Mesenchymal stem cell (in vitro differentiated cells and primary cell): ENCODE measurements around the gene GPATCH1.
"Not testable (repeated sequence)": the region's sequence is repeated elsewhere in the genome, so short reads cannot be mapped to it uniquely, and the experiment has no call there.

Source experiments
- DNase-seq: peaks from one replicate; pipeline ENCODE4 v3.0.0-alpha.2; 2013
- H2AFZ ChIP-seq: one replicate; pipeline ENCODE4 v1.6.1; 2013; ENCODE audit warnings: low read depth, mild to moderate bottlenecking, control low read depth, inconsistent platforms, low read length, moderate library complexity
- H2AK5ac ChIP-seq: 2 replicates; pipeline ENCODE4 v1.6.1; 2013; ENCODE audit warnings: low read length, moderate library complexity, mild to moderate bottlenecking, inconsistent platforms; ENCODE audit not compliant: severe bottlenecking
- H2BK120ac ChIP-seq: one replicate; pipeline ENCODE4 v1.6.1; 2013; ENCODE audit warnings: low read depth, mild to moderate bottlenecking, inconsistent platforms, low read length, moderate library complexity
- H2BK12ac ChIP-seq, 2 experiments: one replicate each; pipeline ENCODE4 v1.6.1; 2013; ENCODE audit warnings: inconsistent platforms in 2 of 2, low read length in 2 of 2, mild to moderate bottlenecking in 2 of 2, moderate library complexity in 2 of 2, control low read depth in 1 of 2
- H2BK15ac ChIP-seq: one replicate; pipeline ENCODE4 v1.6.1; 2013; ENCODE audit warnings: mild to moderate bottlenecking, low read depth, inconsistent platforms; ENCODE audit not compliant: poor library complexity, severe bottlenecking
- H2BK5ac ChIP-seq: 2 replicates; pipeline ENCODE4 v1.6.1; 2013; ENCODE audit warnings: low read depth, mild to moderate bottlenecking, low read length, control low read depth, inconsistent platforms; ENCODE audit not compliant: poor library complexity, severe bottlenecking
- H3K14ac ChIP-seq, 2 experiments: one replicate each; pipeline ENCODE4 v1.6.1; 2013; ENCODE audit warnings: inconsistent platforms in 2 of 2, low read length in 2 of 2, control low read depth in 1 of 2, mild to moderate bottlenecking in 1 of 2, moderate library complexity in 1 of 2
- H3K18ac ChIP-seq, 2 experiments: one replicate each; pipeline ENCODE4 v1.6.1; 2013; ENCODE audit warnings: inconsistent platforms in 2 of 2, low read length in 2 of 2, control low read depth in 1 of 2, low read depth in 1 of 2, mild to moderate bottlenecking in 1 of 2
- H3K23ac ChIP-seq, 2 experiments: one replicate each; pipeline ENCODE4 v1.6.1; 2013; ENCODE audit warnings: inconsistent platforms in 2 of 2, low read length in 2 of 2, mild to moderate bottlenecking in 2 of 2, moderate library complexity in 2 of 2, control low read depth in 1 of 2
- H3K27ac ChIP-seq: 2 replicates; pipeline ENCODE4 v1.5.1; 2013; ENCODE audit warnings: mild to moderate bottlenecking, moderate library complexity, low read length, control low read depth, inconsistent platforms; ENCODE audit not compliant: poor library complexity, severe bottlenecking
- H3K27me3 ChIP-seq, 2 experiments: 2 replicates each; pipeline versions ENCODE4 v1.6.1 to v1.7.0; 2013; ENCODE audit warnings: low read length in 2 of 2, mild to moderate bottlenecking in 2 of 2, moderate library complexity in 2 of 2, control low read depth in 1 of 2, inconsistent platforms in 1 of 2; ENCODE audit not compliant: control insufficient read depth in 1 of 2, insufficient read depth in 1 of 2
- H3K36me3 ChIP-seq, 2 experiments: 2 replicates each; pipeline versions ENCODE4 v1.6.1 to v1.7.0; 2013; ENCODE audit warnings: low read length in 2 of 2, control low read depth in 1 of 2, inconsistent platforms in 1 of 2, low read depth in 1 of 2, mild to moderate bottlenecking in 1 of 2; ENCODE audit not compliant: insufficient read depth in 2 of 2, control insufficient read depth in 1 of 2
- H3K4ac ChIP-seq, 2 experiments: one replicate each; pipeline ENCODE4 v1.6.1; 2013; ENCODE audit warnings: inconsistent platforms in 2 of 2, low read length in 2 of 2, mild to moderate bottlenecking in 2 of 2, moderate library complexity in 2 of 2, control low read depth in 1 of 2, low read depth in 1 of 2
- H3K4me1 ChIP-seq: 2 replicates; pipeline ENCODE4 v1.6.1; 2013; ENCODE audit warnings: low read depth, low read length, control low read depth; ENCODE audit not compliant: control insufficient read depth, insufficient read depth
- H3K4me2 ChIP-seq: 2 replicates; pipeline ENCODE4 v1.6.1; 2013; ENCODE audit warnings: low read length, mild to moderate bottlenecking, inconsistent platforms; ENCODE audit not compliant: poor library complexity, severe bottlenecking
- H3K4me3 ChIP-seq, 2 experiments: 2 replicates each; pipeline versions ENCODE4 v1.5.1 to v1.7.0; 2013; ENCODE audit warnings: low read length in 2 of 2, mild to moderate bottlenecking in 2 of 2, control low read depth in 1 of 2, low read depth in 1 of 2; ENCODE audit not compliant: insufficient read depth in 1 of 2
- H3K79me1 ChIP-seq: replicated peaks from 2 replicates; pipeline ENCODE4 v1.6.1; 2013; ENCODE audit warnings: mild to moderate bottlenecking, control low read depth, low read length, inconsistent platforms; ENCODE audit not compliant: poor library complexity, severe bottlenecking
- H3K9ac ChIP-seq: 2 replicates; pipeline ENCODE4 v1.7.0; 2013; ENCODE audit warnings: mild to moderate bottlenecking, low read length, moderate library complexity
- H3K9me3 ChIP-seq: 2 replicates; pipeline ENCODE4 v1.7.0; 2013; ENCODE audit warnings: mild to moderate bottlenecking, low read length; ENCODE audit not compliant: control insufficient read depth
- H4K8ac ChIP-seq: one replicate; pipeline ENCODE4 v1.6.1; 2013; ENCODE audit warnings: inconsistent platforms, mild to moderate bottlenecking, low read length, moderate library complexity
- H4K91ac ChIP-seq: one replicate; pipeline ENCODE4 v1.6.1; 2013; ENCODE audit warnings: mild to moderate bottlenecking, low read length, inconsistent platforms
- WGBS: methylation state at CpG from one replicate; pipeline ENCODE4 v1.1.7; 2013; ENCODE audit warnings: mixed read lengths; 5-methylcytosine and 5-hydroxymethylcytosine counted together

Gene GPATCH1

GRCh38 chr19:33152176-33152575 is 71.2 kb downstream of the GPATCH1 start:
- Histone ChIP-seq H4K8ac (no peak overlapping the region), H2AK5ac (no peak overlapping the region), H4K91ac (no peak overlapping the region), H3K4me3 (no peak overlapping the region), H3K23ac (no peak overlapping the region), H3K27me3 (peaks cover 0 to 6% of the 10 kb centered on the region in 2 experiments), H3K27ac (no peak overlapping the region), H3K4ac (no peak overlapping the region), H3K9me3 (no peaks in the 10 kb centered on the region), H3K79me1 (no peaks in the 10 kb centered on the region), H3K14ac (no peak overlapping the region), H3K18ac (no peak overlapping the region), H3K9ac (no peak overlapping the region), H2AFZ (no peak overlapping the region), H2BK5ac (no peak overlapping the region), H2BK120ac (no peak overlapping the region), H2BK15ac (no peak overlapping the region), H2BK12ac (no peak overlapping the region), H3K36me3 (no peaks in the 10 kb centered on the region), H3K4me2 (no peak overlapping the region), H3K4me1 (peaks cover 5% of the 10 kb centered on the region)
- DNase-seq, result no peak
- 89% methylated on average over 2 of the region's 2 CpGs for WGBS

GRCh38 chr19:33152625-33153024 is 71.6 kb downstream of the GPATCH1 start:
- not testable (repeated sequence) for H3K18ac ChIP-seq, H2BK12ac ChIP-seq, H3K79me1 ChIP-seq, H4K91ac ChIP-seq, H2BK15ac ChIP-seq, H4K8ac ChIP-seq, H3K4ac ChIP-seq, H3K14ac ChIP-seq, H3K9me3 ChIP-seq, H2BK120ac ChIP-seq, H3K27ac ChIP-seq, H3K4me1 ChIP-seq, DNase-seq, H3K9ac ChIP-seq, H2BK5ac ChIP-seq, H2AFZ ChIP-seq, H3K4me2 ChIP-seq, H3K4me3 ChIP-seq, H3K36me3 ChIP-seq, H2AK5ac ChIP-seq, H3K27me3 ChIP-seq, H3K23ac ChIP-seq
- 83% methylated on average over 1 of the region's 4 CpGs for WGBS

GRCh38 chr19:33154313-33154712 is 73.3 kb downstream of the GPATCH1 start:
- H2BK120ac ChIP-seq, H3K23ac ChIP-seq, H2BK5ac ChIP-seq, H3K4ac ChIP-seq, H2AK5ac ChIP-seq, H4K91ac ChIP-seq, H3K27me3 ChIP-seq, H3K36me3 ChIP-seq, H3K4me1 ChIP-seq, DNase-seq, H3K14ac ChIP-seq, H3K9me3 ChIP-seq, H2BK12ac ChIP-seq, H3K27ac ChIP-seq, H4K8ac ChIP-seq, H2AFZ ChIP-seq, H3K4me3 ChIP-seq, H3K79me1 ChIP-seq, H3K9ac ChIP-seq, H2BK15ac ChIP-seq, H3K4me2 ChIP-seq, H3K18ac ChIP-seq: not testable (repeated sequence)
- WGBS, result 91% methylated on average over 6 of the region's 6 CpGs

GRCh38 chr19:33156334-33156733 is 75.4 kb downstream of the GPATCH1 start:
- Histone ChIP-seq H3K4me1 (no peaks in the 10 kb centered on the region), H3K9ac (no peak overlapping the region), H2BK12ac (no peak overlapping the region), H3K79me1 (no peaks in the 10 kb centered on the region), H3K14ac (no peak overlapping the region), H4K8ac (no peak overlapping the region), H3K27ac (no peak overlapping the region), H2BK120ac (no peak overlapping the region), H3K4ac (no peak overlapping the region), H3K4me3 (no peak overlapping the region), H3K4me2 (no peak overlapping the region), H3K18ac (no peak overlapping the region), H2AFZ (no peak overlapping the region), H3K27me3 (peaks cover 0 to 6% of the 10 kb centered on the region in 2 experiments), H3K23ac (no peak overlapping the region), H4K91ac (no peak overlapping the region), H2AK5ac (no peak overlapping the region), H3K36me3 (no peaks in the 10 kb centered on the region), H3K9me3 (no peaks in the 10 kb centered on the region), H2BK5ac (no peak overlapping the region), H2BK15ac (no peak overlapping the region)
- WGBS, result 82% methylated on average over 5 of the region's 5 CpGs
- no peak for DNase-seq
